H1 (cell line): ENCODE data around the gene MRTFB. TPM values are rescaled to one million over a fixed set of nuclear protein-coding genes. Genes with fewer than 3 reads are reported as not detected.

Experiments
- CTCF ChIA-PET: fragments of 300-600 bp; sonication (Branson Sonifier 250); formaldehyde crosslinking; loops from one replicate; lab custom pipeline; 2021; ENCODE audit not compliant: partially characterized antibody; lab: Charles Lee
- POLR2A ChIA-PET: fragments of 300-600 bp; sonication (Branson Sonifier 250); formaldehyde crosslinking; loops from one replicate; lab custom pipeline; 2021; ENCODE audit warnings: inconsistent platforms; ENCODE audit not compliant: partially characterized antibody; lab: Charles Lee
- DNase-seq, 2 experiments: peaks; one replicate each; pipeline versions ENCODE4 v3.0.0 to v3.0.0-alpha.2; 2010 to 2022; ENCODE audit warnings: low spot score in 2 of 2, low read depth in 1 of 2, mixed read lengths in 1 of 2
- FAIRE-seq: peaks from 2 replicates; lab custom pipeline; 2011; peaks lifted over from hg19 to GRCh38; lab: Jason Lieb, UNC
- H2AFZ ChIP-seq: 2 replicates; pipeline ENCODE4 v1.8.1; 2012; ENCODE audit warnings: low read length, inconsistent platforms
- H2AK5ac ChIP-seq: 2 replicates; pipeline ENCODE4 v1.6.1; 2013; ENCODE audit warnings: low read depth, low read length
- H2BK120ac ChIP-seq: replicated peaks from 2 replicates; pipeline ENCODE3; 2013; ENCODE audit warnings: low read depth, low read length, inconsistent platforms
- H2BK12ac ChIP-seq: 2 replicates; pipeline ENCODE4 v1.6.1; 2013; ENCODE audit warnings: low read depth, low read length
- H2BK15ac ChIP-seq: 2 replicates; pipeline ENCODE4 v1.6.1; 2013; ENCODE audit warnings: low read length
- H2BK20ac ChIP-seq: 2 replicates; pipeline ENCODE4 v1.6.1; 2013; ENCODE audit warnings: low read length
- H2BK5ac ChIP-seq: 2 replicates; pipeline ENCODE4 v1.6.1; 2013; ENCODE audit warnings: low read depth, low read length
- H3K14ac ChIP-seq: 2 replicates; pipeline ENCODE4 v1.6.1; 2013; ENCODE audit warnings: inconsistent platforms; ENCODE audit not compliant: insufficient read length
- H3K18ac ChIP-seq: 2 replicates; pipeline ENCODE4 v1.6.1; 2013; ENCODE audit warnings: low read length; ENCODE audit errors: extremely low read depth
- H3K23ac ChIP-seq: 2 replicates; pipeline ENCODE4 v1.6.1; 2013; ENCODE audit warnings: inconsistent platforms; ENCODE audit not compliant: insufficient read length
- H3K23me2 ChIP-seq: 2 replicates; pipeline ENCODE4 v1.6.1; 2013; ENCODE audit warnings: low read depth, low read length
- H3K27ac ChIP-seq: 2 replicates; pipeline ENCODE4 v1.6.1; 2011; ENCODE audit warnings: low read depth, low read length, inconsistent platforms
- H3K27me3 ChIP-seq, 4 experiments: replicated peaks in 1 of 4; 1 replicate in 1 of 4; 2 replicates in 3 of 4; pipeline versions ENCODE4 v1.6.1 to v1.8.1; 2011 to 2013; ENCODE audit warnings: low read length in 3 of 4, mild to moderate bottlenecking in 3 of 4, inconsistent platforms in 2 of 4, mixed read lengths in 2 of 4, moderate library complexity in 1 of 4; ENCODE audit not compliant: control insufficient read depth in 3 of 4, insufficient read depth in 3 of 4; ENCODE audit errors: extremely low read depth in 1 of 4
- H3K36me3 ChIP-seq, 4 experiments: 2 replicates each; pipeline versions ENCODE4 v1.6.1 to v1.8.1; 2011 to 2013; ENCODE audit warnings: mild to moderate bottlenecking in 4 of 4, low read length in 3 of 4, moderate library complexity in 2 of 4, control low read depth in 1 of 4, inconsistent platforms in 1 of 4; ENCODE audit not compliant: insufficient read depth in 4 of 4, control insufficient read depth in 2 of 4
- H3K4ac ChIP-seq: replicated peaks from 2 replicates; pipeline ENCODE3; 2013; ENCODE audit warnings: low read length, low read depth, mixed read lengths, inconsistent platforms; ENCODE audit not compliant: insufficient read length
- H3K4me1 ChIP-seq, 4 experiments: replicated peaks in 1 of 4; 1 replicate in 1 of 4; 2 replicates in 3 of 4; pipeline versions ENCODE4 v1.6.1 to v1.8.1; 2011 to 2013; ENCODE audit warnings: low read length in 3 of 4, inconsistent platforms in 2 of 4, mixed read lengths in 1 of 4; ENCODE audit not compliant: insufficient read depth in 4 of 4, control insufficient read depth in 3 of 4
- H3K4me2 ChIP-seq, 2 experiments: 2 replicates each; pipeline versions ENCODE4 v1.6.1 to v1.8.1; 2011 to 2013; ENCODE audit warnings: low read depth in 2 of 2, low read length in 2 of 2, control low read depth in 1 of 2, inconsistent platforms in 1 of 2, mild to moderate bottlenecking in 1 of 2; ENCODE audit not compliant: insufficient read depth in 1 of 2
- H3K4me3 ChIP-seq, 4 experiments: fragments of 200-600, 300-600 bp in 1 of 4; sonication (generic), shearing (Covaris generic), sonication (Bioruptor Twin) in 1 of 4; 2 replicates each; pipeline versions ENCODE4 v1.5.1 to v1.8.1; 2011 to 2016; ENCODE audit warnings: low read length in 4 of 4, low read depth in 3 of 4, control low read depth in 2 of 4, inconsistent platforms in 2 of 4, mild to moderate bottlenecking in 2 of 4, mixed read lengths in 1 of 4, moderate library complexity in 1 of 4; ENCODE audit not compliant: insufficient read depth in 2 of 4; ENCODE audit errors: extremely low read depth in 1 of 4
- H3K56ac ChIP-seq: replicated peaks from 2 replicates; pipeline ENCODE3; 2013; ENCODE audit warnings: low read depth, mild to moderate bottlenecking, mixed read lengths, low read length, inconsistent platforms; ENCODE audit not compliant: insufficient read length
- H3K79me1 ChIP-seq: 2 replicates; pipeline ENCODE4 v1.6.1; 2013; ENCODE audit warnings: low read depth, low read length, control low read depth
- H3K79me2 ChIP-seq, 2 experiments: 2 replicates each; pipeline versions ENCODE4 v1.6.1 to v1.8.1; 2012 to 2013; ENCODE audit warnings: low read length in 2 of 2, mild to moderate bottlenecking in 2 of 2, inconsistent platforms in 1 of 2; ENCODE audit not compliant: insufficient read depth in 2 of 2, control insufficient read depth in 1 of 2
- H3K9ac ChIP-seq, 4 experiments: replicated peaks in 1 of 4; 1 replicate in 1 of 4; 2 replicates in 3 of 4; pipeline versions ENCODE4 v1.6.1 to v1.8.1; 2011 to 2013; ENCODE audit warnings: low read depth in 3 of 4, low read length in 3 of 4, control low read depth in 2 of 4, mild to moderate bottlenecking in 2 of 4, moderate library complexity in 2 of 4, inconsistent platforms in 1 of 4; ENCODE audit errors: extremely low read depth in 1 of 4
- H3K9me3 ChIP-seq, 2 experiments: 2 replicates each; pipeline versions ENCODE4 v1.6.1 to v1.8.1; 2012 to 2013; ENCODE audit warnings: mild to moderate bottlenecking in 2 of 2, moderate library complexity in 2 of 2, control low read depth in 1 of 2, inconsistent platforms in 1 of 2, low read depth in 1 of 2, low read length in 1 of 2, mixed read lengths in 1 of 2; ENCODE audit not compliant: insufficient read depth in 2 of 2
- H4K20me1 ChIP-seq, 2 experiments: replicated peaks in 1 of 2; 2 replicates each; pipeline versions ENCODE3 to v1.8.1; 2011 to 2013; ENCODE audit warnings: inconsistent platforms in 2 of 2, low read length in 2 of 2, mild to moderate bottlenecking in 1 of 2; ENCODE audit not compliant: insufficient read depth in 2 of 2, control insufficient read depth in 1 of 2
- H4K5ac ChIP-seq: 2 replicates; pipeline ENCODE4 v1.6.1; 2013; ENCODE audit warnings: low read length, low read depth, mixed read lengths, inconsistent platforms; ENCODE audit not compliant: insufficient read length
- H4K8ac ChIP-seq: 2 replicates; pipeline ENCODE4 v1.8.0; 2013; ENCODE audit warnings: mild to moderate bottlenecking, moderate library complexity, low read length, inconsistent platforms; ENCODE audit not compliant: insufficient read depth; ENCODE audit errors: extremely low read depth
- H4K91ac ChIP-seq: replicated peaks from 2 replicates; pipeline ENCODE3; 2013; ENCODE audit warnings: low read length, mixed read lengths, inconsistent platforms; ENCODE audit not compliant: insufficient read length
- MAX ChIP-seq: IDR thresholded peaks from 2 replicates; pipeline ENCODE4 v1.6.1; 2012; ENCODE audit warnings: inconsistent platforms
- WGBS, 2 experiments: shearing (Covaris generic) in 1 of 2; methylation state at CpG; one replicate each; pipeline versions ENCODE4 v1.1.6 to v1.1.7; 2013 to 2015; ENCODE audit warnings: low lambda C conversion rate in 2 of 2, mixed read lengths in 2 of 2, inconsistent platforms in 1 of 2, low coverage in 1 of 2, missing lambda C conversion rate in 1 of 2; ENCODE audit not compliant: insufficient replicate concordance in 2 of 2, insufficient coverage in 1 of 2, insufficient read length in 1 of 2; ENCODE audit errors: extremely low coverage in 1 of 2, missing lambda C conversion rate in 1 of 2; 5-methylcytosine and 5-hydroxymethylcytosine counted together
- polyA plus RNA-seq, 7 experiments: library from polyadenylated mRNA; depleted of rRNA in 3 of 7; stranded (reverse) in 5 of 7; unstranded in 2 of 7; fragments of >200 nt in 5 of 7; fragments of 200-250 nt in 2 of 7; gene quantifications; 1 replicate in 5 of 7; 2 replicates in 1 of 7; 4 replicates in 1 of 7; pipeline versions ENCODE4 v1.2.1 to v1.2.3, GENCODE V29; 2011 to 2013; ENCODE audit warnings: missing spikeins in 2 of 7, mixed read lengths in 2 of 7
- total RNA-seq: library from RNA; stranded (reverse); fragmentation: NEBNext Ultra II Directional; extraction: Animal tissue kit (Norgen Biotek cat#: 25700); gene quantifications from 2 replicates; pipeline ENCODE4 v1.2.1, GENCODE V29; 2021

The MRTFB gene
- total and polyA plus RNA-seq, 2 of the 8 experiments (the other 6 are each of a cell fraction or from before 2014, with no cell fraction given), result 13.5 to 34.9 TPM

- no peak for FAIRE-seq
- no peak overlapping the region for H3K4ac ChIP-seq
- H3K4me2 ChIP-seq, result no peak overlapping the region
- POLR2A ChIA-PET, result interaction anchor here (0.7 kb wide), 1 partner anchor 26 kb away, joined by 4 read pairs; no protein-coding TSS in a partner anchor
- H3K23ac ChIP-seq, result no peak overlapping the region
- H3K79me2 ChIP-seq, result no peaks in the 10 kb centered on the region
- H2AK5ac ChIP-seq, result no peak overlapping the region
- no peak overlapping the region for H3K4me3 ChIP-seq
- no peak overlapping the region for H2AFZ ChIP-seq
- H3K23me2 ChIP-seq, result peaks cover 2% of the 10 kb centered on the region; the same call in 1 of the 2 replicates
- H3K4me1 ChIP-seq, result peaks cover 2 to 21% (median 11%) of the 10 kb centered on the region in 4 experiments
- H3K9me3 ChIP-seq, result peaks cover 0 to 2% of the 10 kb centered on the region in 2 experiments; a peak in 1 of 4 replicates
- no peak overlapping the region for H3K18ac ChIP-seq
- no peaks in the 10 kb centered on the region for H3K36me3 ChIP-seq
- CTCF ChIA-PET, result interaction anchor here (1.1 to 3.9 kb wide), 2 partner anchors 19 to 32 kb away, joined by 6 to 12 read pairs; no protein-coding TSS in a partner anchor
- H2BK12ac ChIP-seq, result no peak overlapping the region
- H2BK120ac ChIP-seq, result no peak overlapping the region
- no peak overlapping the region for H4K91ac ChIP-seq
- no peak overlapping the region for H2BK20ac ChIP-seq
- no peak overlapping the region for H2BK5ac ChIP-seq
- no peak overlapping the region for H2BK15ac ChIP-seq
- no peak overlapping the region for H3K9ac ChIP-seq
- no peaks in the 10 kb centered on the region for H3K79me1 ChIP-seq
- no peak for DNase-seq
- H3K56ac ChIP-seq, result no peak overlapping the region
- no peak overlapping the region for H3K14ac ChIP-seq
- no peak overlapping the region for H4K8ac ChIP-seq
- WGBS, 2 experiments, result 83% methylated on average over 2 of the region's 2 CpGs; no CpG with 5 or more reads in 1 of the 2 experiments
- H3K27me3 ChIP-seq, result no peaks in the 10 kb centered on the region
- no peak overlapping the region for H3K27ac ChIP-seq
- H4K20me1 ChIP-seq, result no peaks in the 10 kb centered on the region
- no peak overlapping the region for H4K5ac ChIP-seq
- TF ChIP-seq MAX, result no peak
Observed at GRCh38 chr16:14280541-14280940, 209.4 kb downstream of the MRTFB start.
